BE2C (cell line): ENCODE results near the gene DEFB112.

Source experiments
- DNase-seq: peaks from one replicate; pipeline ENCODE4 v3.0.0-alpha.2; 2020
- H3K27me3 ChIP-seq: fragments of 250-450 bp; sonication (Bioruptor Pico); 2 replicates; pipeline ENCODE4 v1.5.1; 2020; ENCODE audit warnings: mild to moderate bottlenecking
- H3K36me3 ChIP-seq: fragments of 250-450 bp; sonication (Bioruptor Pico); 2 replicates; pipeline ENCODE4 v1.5.1; 2020; ENCODE audit warnings: mild to moderate bottlenecking
- H3K4me1 ChIP-seq: fragments of 250-450 bp; sonication (Bioruptor Pico); 2 replicates; pipeline ENCODE4 v1.5.1; 2020
- H3K4me3 ChIP-seq: 2 replicates; pipeline ENCODE4 v1.5.1; 2011; ENCODE audit warnings: low read depth, low read length
- H3K9me3 ChIP-seq: fragments of 250-450 bp; sonication (Bioruptor Pico); 2 replicates; pipeline ENCODE4 v1.5.1; 2020
- TF ChIP-seq, protein P1 (sequence below): IDR thresholded peaks from 2 replicates; pipeline ENCODE4 v1.5.1; 2012; ENCODE audit warnings: mild to moderate bottlenecking, low read depth, low read length

Gene DEFB112

GRCh38 chr6:50070101-50070500 lies 20.4 kb upstream of the DEFB112 start:
- Histone ChIP-seq H3K36me3 (no peaks in the 10 kb centered on the region), H3K4me3 (no peak overlapping the region), H3K27me3 (no peaks in the 10 kb centered on the region), H3K4me1 (no peaks in the 10 kb centered on the region), H3K9me3 (no peaks in the 10 kb centered on the region)
- no peak for DNase-seq
- TF ChIP-seq, protein P1, sequence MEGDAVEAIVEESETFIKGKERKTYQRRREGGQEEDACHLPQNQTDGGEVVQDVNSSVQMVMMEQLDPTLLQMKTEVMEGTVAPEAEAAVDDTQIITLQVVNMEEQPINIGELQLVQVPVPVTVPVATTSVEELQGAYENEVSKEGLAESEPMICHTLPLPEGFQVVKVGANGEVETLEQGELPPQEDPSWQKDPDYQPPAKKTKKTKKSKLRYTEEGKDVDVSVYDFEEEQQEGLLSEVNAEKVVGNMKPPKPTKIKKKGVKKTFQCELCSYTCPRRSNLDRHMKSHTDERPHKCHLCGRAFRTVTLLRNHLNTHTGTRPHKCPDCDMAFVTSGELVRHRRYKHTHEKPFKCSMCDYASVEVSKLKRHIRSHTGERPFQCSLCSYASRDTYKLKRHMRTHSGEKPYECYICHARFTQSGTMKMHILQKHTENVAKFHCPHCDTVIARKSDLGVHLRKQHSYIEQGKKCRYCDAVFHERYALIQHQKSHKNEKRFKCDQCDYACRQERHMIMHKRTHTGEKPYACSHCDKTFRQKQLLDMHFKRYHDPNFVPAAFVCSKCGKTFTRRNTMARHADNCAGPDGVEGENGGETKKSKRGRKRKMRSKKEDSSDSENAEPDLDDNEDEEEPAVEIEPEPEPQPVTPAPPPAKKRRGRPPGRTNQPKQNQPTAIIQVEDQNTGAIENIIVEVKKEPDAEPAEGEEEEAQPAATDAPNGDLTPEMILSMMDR: no peak

- DNase-seq: peak; percentile 7
- no peaks in the 10 kb centered on the region for H3K4me1 ChIP-seq
- TF ChIP-seq, protein P1: peak; percentile 46
- H3K4me3 ChIP-seq: no peak overlapping the region
- no peaks in the 10 kb centered on the region for H3K9me3 ChIP-seq
- no peaks in the 10 kb centered on the region for H3K27me3 ChIP-seq
- H3K36me3 ChIP-seq: no peaks in the 10 kb centered on the region
Measured at GRCh38 chr6:50062051-50062450, 12.3 kb upstream of the DEFB112 start.

GRCh38 chr6:50056242-50056641 lies 6.5 kb upstream of the DEFB112 start:
- no peak overlapping the region for H3K4me3 ChIP-seq
- no peak for DNase-seq

GRCh38 chr6:50047026-50047425 lies 2.7 kb downstream of the DEFB112 start:
- Histone ChIP-seq H3K4me3 (no peak overlapping the region), H3K36me3 (no peaks in the 10 kb centered on the region), H3K9me3 (no peaks in the 10 kb centered on the region), H3K4me1 (no peaks in the 10 kb centered on the region), H3K27me3 (no peaks in the 10 kb centered on the region)
- TF ChIP-seq, protein P1: no peak
- no peak for DNase-seq

More at GRCh38 chr6:50056242-50056641, 6.5 kb upstream of the DEFB112 start:
- Histone ChIP-seq H3K36me3 (no peaks in the 10 kb centered on the region), H3K9me3 (no peaks in the 10 kb centered on the region), H3K27me3 (no peaks in the 10 kb centered on the region), H3K4me1 (no peaks in the 10 kb centered on the region)
- TF ChIP-seq, protein P1: no peak

DNA sequence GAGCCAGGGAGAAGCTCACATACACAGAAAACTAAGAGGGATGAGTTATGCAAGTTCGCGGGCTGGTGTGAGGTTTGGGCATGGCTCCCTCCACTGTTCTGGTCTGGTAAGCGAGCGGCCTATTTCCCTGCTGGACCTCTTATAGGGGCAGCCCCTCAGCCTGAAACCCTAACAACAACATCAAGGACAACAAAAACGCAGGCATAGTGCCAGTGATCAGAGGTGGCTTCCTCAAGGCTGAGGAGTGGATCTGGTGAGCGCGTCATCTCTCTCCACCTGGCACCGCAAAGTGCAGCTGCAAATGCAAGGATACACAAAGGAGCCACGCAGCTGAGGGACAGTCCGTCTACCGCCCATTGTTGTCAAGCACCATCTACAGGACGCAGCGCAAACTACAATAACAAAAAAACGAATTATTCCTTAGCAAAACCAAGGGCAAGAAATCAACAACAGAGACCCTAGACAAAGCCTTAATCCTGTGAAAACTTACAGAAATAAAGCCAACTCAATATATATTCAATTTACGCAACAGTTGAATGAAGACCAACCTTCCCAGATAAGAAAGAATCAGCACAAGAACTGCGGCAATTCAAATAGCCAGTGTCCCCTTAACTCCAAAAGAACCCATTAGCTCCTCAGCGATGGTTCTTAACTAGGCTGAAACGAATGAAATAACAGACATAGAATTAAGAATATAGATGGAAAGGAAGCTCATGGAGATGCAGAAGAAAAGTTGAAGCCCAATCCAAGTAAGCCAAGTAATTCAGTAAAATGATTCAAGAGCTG lies 18.8 kb downstream of the DEFB112 start:
- Histone ChIP-seq H3K4me3 (no peak overlapping the region), H3K4me1 (no peaks in the 10 kb centered on the region), H3K36me3 (no peaks in the 10 kb centered on the region), H3K9me3 (no peaks in the 10 kb centered on the region), H3K27me3 (no peaks in the 10 kb centered on the region)
- peak; percentile 23 for DNase-seq
- TF ChIP-seq, protein P1: peak; percentile 35

GRCh38 chr6:50030350-50030749 lies 19.4 kb downstream of the DEFB112 start:
- no peaks in the 10 kb centered on the region for H3K36me3 ChIP-seq
- no peaks in the 10 kb centered on the region for H3K9me3 ChIP-seq
- TF ChIP-seq, protein P1: no peak
- no peaks in the 10 kb centered on the region for H3K27me3 ChIP-seq
- H3K4me3 ChIP-seq: no peak overlapping the region
- no peak for DNase-seq
- H3K4me1 ChIP-seq: no peaks in the 10 kb centered on the region
